HL-60/S4 (cell line): ENCODE data around the gene SPOCK1.

ENCODE experiments used
- in situ Hi-C: fragments of 300-500 bp; cut with MboI; formaldehyde crosslinking; loops from 2 replicates; pipeline ENCODE4 v1.14.3; 2022; ENCODE audit warnings: low sequenced_read_pairs

Gene SPOCK1

DNA sequence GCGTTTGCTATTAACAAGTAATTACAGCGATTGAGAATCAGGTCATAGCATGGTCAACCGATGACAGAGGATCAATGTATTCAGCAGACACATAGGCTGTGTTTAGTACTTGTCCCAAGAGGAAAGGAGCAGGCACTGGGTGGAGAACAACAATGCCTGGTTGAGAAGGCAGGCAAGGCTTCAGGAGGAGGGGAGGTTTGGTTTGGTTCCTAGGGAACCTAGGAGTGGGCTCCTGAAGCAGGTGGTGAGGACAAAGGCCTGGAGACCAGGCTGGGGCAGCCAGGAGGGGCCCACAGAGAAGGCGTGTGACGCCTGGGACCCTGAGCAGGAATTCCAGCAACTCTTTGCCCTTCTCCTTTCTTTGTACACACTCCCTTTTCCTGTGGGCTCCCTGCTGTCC, 195.6 kb downstream of the SPOCK1 start:
- in situ Hi-C loops = no loop called here

DNA sequence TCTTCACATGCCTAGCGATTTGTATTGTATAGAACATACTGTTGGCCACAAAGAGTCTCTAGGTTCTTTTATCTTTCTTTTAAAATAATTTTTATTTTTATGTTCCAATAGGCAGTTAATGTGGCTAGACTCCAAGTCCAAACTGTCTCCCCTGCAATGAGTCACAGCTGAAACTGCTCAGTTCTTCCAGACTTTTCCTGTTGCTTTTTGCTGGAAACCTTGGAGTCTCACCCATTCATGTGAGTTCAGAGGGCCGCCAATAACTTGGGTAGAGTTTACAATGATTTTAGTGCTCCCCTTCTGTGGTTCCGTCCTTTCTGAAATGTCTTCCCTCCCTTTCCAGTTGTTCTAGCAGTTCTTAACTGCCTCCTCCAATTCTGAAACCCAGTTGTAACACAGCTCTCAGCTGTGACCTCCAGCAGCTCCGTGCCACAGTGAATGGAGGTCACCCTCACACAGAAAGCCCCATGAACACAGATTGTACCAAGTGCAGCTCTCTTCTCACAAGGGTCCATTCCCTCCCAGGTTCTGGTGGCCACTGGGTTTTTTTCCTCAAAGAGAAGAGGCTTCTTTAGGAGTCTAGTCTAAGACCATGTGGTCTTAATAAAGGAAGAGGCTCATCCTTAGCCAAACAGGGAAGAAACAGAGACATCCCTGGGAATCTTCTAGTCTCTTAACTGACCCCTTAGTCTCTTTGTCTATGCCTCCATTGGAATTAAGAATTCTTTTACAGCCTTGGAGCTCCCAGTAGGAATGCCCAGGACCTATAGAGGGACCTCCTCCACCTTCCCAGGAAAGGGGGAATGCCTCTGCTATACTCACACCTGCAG, 198.5 kb downstream of the SPOCK1 start:
- in situ Hi-C loops = no loop called here

- in situ Hi-C loops = no loop called here
Observed at GRCh38 chr5:137296213-137296781, 202.8 kb downstream of the SPOCK1 start.

GRCh38 chr5:137294604-137295003, 204.5 kb downstream of the SPOCK1 start:
- in situ Hi-C loops = no loop called here

GRCh38 chr5:137292461-137293027, 206.6 kb downstream of the SPOCK1 start:
- in situ Hi-C loops = no loop called here

DNA sequence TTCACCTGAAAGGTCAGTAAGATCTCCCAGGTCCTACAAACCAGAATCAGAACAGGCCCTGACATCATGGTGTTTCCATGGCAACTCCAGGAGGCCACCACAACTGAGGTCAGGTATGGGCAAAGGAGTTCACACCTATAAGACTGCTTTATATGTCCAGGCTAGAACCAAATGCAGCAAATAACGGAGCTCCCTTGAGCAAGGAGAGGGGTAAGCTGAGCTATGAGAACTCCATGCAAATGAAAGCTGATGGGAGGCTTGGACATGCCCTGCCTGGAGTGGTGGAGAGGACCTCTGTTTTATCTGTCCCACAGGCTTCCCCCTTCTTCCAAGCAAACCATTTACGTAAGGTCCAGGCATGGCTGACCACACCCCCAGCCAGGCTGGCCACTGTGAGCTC, 207.7 kb downstream of the SPOCK1 start:
- in situ Hi-C loops = no loop called here

DNA sequence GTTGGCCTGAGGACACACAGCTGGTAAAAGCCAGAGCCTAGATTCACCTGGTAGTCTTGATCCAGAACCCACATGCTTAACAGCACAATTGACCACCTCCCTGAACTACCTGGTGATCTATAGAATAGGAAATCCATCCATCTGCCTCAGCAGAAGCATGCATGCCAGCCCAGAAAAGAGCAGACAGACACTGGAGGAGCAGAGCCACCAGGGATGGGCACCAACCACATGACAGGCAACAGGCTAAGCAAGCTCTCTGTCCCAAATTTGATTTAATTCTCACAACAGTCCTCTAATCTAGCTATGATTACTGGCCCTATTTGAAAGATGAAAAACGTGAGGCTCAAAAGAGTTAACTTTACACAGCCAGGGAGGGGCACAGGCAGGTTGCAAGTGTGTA, 208.1 kb downstream of the SPOCK1 start:
- in situ Hi-C loops = no loop called here

DNA sequence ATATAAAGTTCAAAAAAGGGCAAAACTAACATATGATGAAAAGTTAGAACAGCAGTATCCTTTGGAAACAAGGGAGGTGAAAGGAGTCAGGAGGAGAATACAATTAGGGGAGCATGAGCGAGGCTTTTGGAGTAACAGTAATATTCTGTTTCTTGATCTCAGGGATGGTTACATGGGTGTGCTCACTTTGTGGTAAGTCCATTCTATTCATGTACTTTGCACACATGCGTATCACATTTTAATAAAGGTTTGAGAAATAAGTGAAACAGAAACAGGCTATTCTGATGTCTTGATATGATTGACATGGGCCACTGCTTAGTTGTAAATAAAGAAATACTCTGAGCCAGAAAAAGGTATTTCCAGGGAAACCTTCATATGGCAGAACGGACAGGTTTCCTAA, 208.8 kb downstream of the SPOCK1 start:
- in situ Hi-C loops = no loop called here

DNA sequence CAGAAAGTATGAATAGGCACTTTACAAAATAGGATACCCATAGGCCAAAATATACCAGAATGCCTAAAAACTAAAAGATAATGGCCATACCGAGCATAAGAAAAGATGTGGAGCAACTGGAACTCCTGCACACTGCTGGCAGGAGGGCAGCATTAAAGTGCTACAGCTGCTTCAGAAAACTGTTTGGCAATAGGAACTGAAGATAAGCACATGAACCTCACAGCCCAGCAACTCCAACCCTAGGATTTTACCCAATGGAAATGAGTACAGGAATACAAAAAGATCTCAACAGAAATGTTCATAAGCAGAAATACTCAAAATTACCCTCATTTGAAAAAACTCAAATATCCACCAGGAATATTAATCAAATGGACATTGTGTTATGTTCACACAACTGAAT, 209.3 kb downstream of the SPOCK1 start:
- in situ Hi-C loops = no loop called here

GRCh38 chr5:137287569-137287968, 211.6 kb downstream of the SPOCK1 start:
- in situ Hi-C loops = no loop called here

GRCh38 chr5:137286025-137286610, 213.0 kb downstream of the SPOCK1 start:
- in situ Hi-C loops = no loop called here

- in situ Hi-C loops = no loop called here
Observed at GRCh38 chr5:137283801-137284200, 215.3 kb downstream of the SPOCK1 start.

DNA sequence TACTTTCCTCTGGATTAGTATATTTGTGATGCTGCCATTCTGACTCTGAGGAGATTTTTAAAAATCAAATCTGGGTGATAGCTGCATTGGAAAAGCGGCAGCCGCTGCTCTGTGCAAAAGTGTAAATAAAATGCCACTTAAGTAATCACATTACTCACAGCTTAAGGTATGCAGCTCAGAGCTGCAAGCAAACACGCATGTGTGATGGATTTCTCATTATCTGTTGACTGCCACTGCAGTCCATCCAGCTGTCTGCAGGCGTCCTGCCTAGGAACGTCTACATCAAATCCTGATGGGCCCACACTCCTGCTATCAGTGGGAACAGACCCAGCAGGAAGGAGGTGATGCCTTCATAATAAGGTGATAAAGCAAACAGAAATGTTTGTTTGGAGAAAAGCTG, 216.9 kb downstream of the SPOCK1 start:
- in situ Hi-C loops = no loop called here

DNA sequence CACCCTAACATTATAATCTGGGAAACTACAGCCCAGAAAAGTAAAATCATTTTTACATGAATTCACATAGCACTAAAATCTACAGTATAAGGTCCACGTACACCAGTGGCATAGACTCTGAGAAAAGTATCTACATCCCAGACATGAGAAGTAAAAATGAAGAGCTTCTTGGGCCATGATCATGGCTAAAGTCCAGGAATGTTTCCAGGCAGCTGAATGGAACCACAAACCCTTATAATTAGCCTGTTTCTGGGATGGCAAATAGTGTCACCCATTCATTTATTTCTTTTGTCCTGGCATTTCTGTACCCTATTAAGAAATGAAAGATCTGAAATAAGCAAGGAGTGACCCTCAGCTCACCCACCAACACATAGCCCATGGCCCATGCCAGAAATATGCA, 217.9 kb downstream of the SPOCK1 start:
- in situ Hi-C loops = no loop called here

DNA sequence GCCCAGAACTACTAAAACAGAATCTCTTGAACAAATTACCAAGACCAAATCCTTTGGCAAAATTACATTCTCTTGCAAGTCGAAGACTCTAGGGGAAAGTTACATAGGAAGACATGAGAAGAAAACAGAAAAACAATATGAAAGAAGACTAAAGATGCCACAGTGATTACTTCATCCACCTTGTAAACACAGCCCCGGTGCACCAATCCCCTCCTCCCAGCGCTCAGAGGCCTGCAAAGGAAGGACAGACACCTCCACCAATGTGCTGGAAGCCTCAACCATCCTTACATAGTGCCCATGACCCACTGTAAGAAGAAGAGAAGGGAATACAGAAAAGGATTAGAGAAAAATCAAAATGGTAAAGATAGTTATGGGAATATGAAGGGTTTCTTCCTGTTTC, 218.5 kb downstream of the SPOCK1 start:
- in situ Hi-C loops = no loop called here

- in situ Hi-C loops = no loop called here
Observed at GRCh38 chr5:137279521-137280231, 219.4 kb downstream of the SPOCK1 start.

DNA sequence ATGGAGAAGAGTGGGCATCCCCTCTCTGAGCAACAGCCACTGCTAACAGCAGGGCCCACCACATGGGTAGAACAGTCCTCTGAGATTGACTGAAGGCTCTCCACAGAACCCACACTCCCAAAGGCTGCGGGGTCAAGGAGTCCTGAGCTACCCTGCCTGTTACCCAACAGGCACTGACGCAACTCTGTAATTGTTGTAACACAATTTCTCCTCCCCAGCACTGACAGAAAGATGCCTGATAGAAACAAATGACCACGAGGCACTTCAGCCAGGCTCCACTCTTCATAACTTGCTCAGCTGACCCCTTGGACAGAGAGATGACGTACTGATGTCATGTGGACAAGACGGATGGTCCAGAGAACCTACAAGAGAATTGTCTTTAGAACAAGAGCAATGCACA, 220.7 kb downstream of the SPOCK1 start:
- in situ Hi-C loops = no loop called here

GRCh38 chr5:137275083-137275482, 224.0 kb downstream of the SPOCK1 start:
- in situ Hi-C loops = no loop called here

GRCh38 chr5:137273511-137273910, 225.6 kb downstream of the SPOCK1 start:
- in situ Hi-C loops = no loop called here

DNA sequence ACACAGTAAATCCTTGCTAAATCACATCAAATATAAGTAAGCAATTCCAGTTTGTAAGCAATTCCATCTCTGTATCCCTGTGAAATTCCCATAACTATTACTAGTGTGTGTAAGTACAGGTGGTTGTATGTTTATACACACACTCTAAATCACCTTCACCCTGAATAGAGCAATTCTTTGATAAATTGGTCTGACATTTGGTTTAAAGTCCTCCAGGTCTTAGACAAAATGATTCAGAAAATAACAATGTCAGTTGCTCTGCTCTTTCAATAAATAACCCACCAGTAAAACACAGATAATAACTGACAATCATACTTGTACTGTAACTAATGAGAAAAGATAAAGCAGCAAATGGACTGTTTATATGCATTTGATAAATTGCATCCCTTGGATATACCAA, 226.3 kb downstream of the SPOCK1 start:
- in situ Hi-C loops = no loop called here

GRCh38 chr5:137269946-137270345, 229.2 kb downstream of the SPOCK1 start:
- in situ Hi-C loops = no loop called here
